ENCODE measurements around the gene PHLDB2. TPM values are rescaled to one million over a fixed set of nuclear protein-coding genes. Genes with fewer than 3 reads are reported as not detected.

Gene PHLDB2
- total RNA-seq, 1 donor from 2014 or later, result 59.1 TPM

GRCh38 chr3:111831840-111832239 lies 27.2 kb upstream of the PHLDB2 start:
- no peaks in the 10 kb centered on the region for H3K27me3 Mint-ChIP-seq
- no peaks in the 10 kb centered on the region for H3K36me3 Mint-ChIP-seq (ENCODE audit: insufficient read depth)
- H3K4me3 Mint-ChIP-seq (ENCODE audit: low read depth), result no peak overlapping the region
- no peak for DNase-seq (ENCODE audit: low spot score, unreplicated experiment)
- H3K9me3 Mint-ChIP-seq (ENCODE audit: low read depth), result no peaks in the 10 kb centered on the region
- H3K4me1 Mint-ChIP-seq (ENCODE audit: low read depth), result no peaks in the 10 kb centered on the region
- no peak for TF ChIP-seq CTCF (IDR thresholded peaks at IDR 0.05; ENCODE audit: unreplicated experiment)
- no peak overlapping the region for H3K27ac Mint-ChIP-seq

GRCh38 chr3:111837112-111837511 lies 22.0 kb upstream of the PHLDB2 start:
- Mint-ChIP-seq H3K27ac (no peak overlapping the region), H3K36me3 (ENCODE audit: insufficient read depth) (peaks cover 1% of the 10 kb centered on the region), H3K4me1 (ENCODE audit: low read depth) (peaks cover 10% of the 10 kb centered on the region), H3K9me3 (ENCODE audit: low read depth) (no peaks in the 10 kb centered on the region), H3K27me3 (no peaks in the 10 kb centered on the region), H3K4me3 (ENCODE audit: low read depth) (no peak overlapping the region)
- no peak for TF ChIP-seq CTCF (IDR thresholded peaks at IDR 0.05; ENCODE audit: unreplicated experiment)
- no peak for DNase-seq (ENCODE audit: low spot score, unreplicated experiment)

GRCh38 chr3:111838133-111838532 lies 20.9 kb upstream of the PHLDB2 start:
- no peak for TF ChIP-seq CTCF (IDR thresholded peaks at IDR 0.05; ENCODE audit: unreplicated experiment)

GRCh38 chr3:111846039-111846438 lies 13.0 kb upstream of the PHLDB2 start:
- TF ChIP-seq CTCF (IDR thresholded peaks at IDR 0.05; ENCODE audit: unreplicated experiment), result no peak
- H3K27me3 Mint-ChIP-seq, result no peaks in the 10 kb centered on the region
- H3K4me3 Mint-ChIP-seq (ENCODE audit: low read depth), result no peak overlapping the region
- H3K9me3 Mint-ChIP-seq (ENCODE audit: low read depth), result no peaks in the 10 kb centered on the region
- H3K27ac Mint-ChIP-seq, result no peak overlapping the region
- H3K4me1 Mint-ChIP-seq (ENCODE audit: low read depth), result peaks cover 4% of the 10 kb centered on the region
- H3K36me3 Mint-ChIP-seq (ENCODE audit: insufficient read depth), result peaks cover 11% of the 10 kb centered on the region
- DNase-seq (ENCODE audit: low spot score, unreplicated experiment), result no peak

More at GRCh38 chr3:111838133-111838532, 20.9 kb upstream of the PHLDB2 start:
- Mint-ChIP-seq H3K27me3 (no peaks in the 10 kb centered on the region), H3K27ac (no peak overlapping the region), H3K9me3 (ENCODE audit: low read depth) (no peaks in the 10 kb centered on the region), H3K36me3 (ENCODE audit: insufficient read depth) (peaks cover 1% of the 10 kb centered on the region), H3K4me1 (ENCODE audit: low read depth) (peaks cover 10% of the 10 kb centered on the region), H3K4me3 (ENCODE audit: low read depth) (no peak overlapping the region)
- no peak for DNase-seq (ENCODE audit: low spot score, unreplicated experiment)

GRCh38 chr3:111846717-111847116 lies 12.3 kb upstream of the PHLDB2 start:
- H3K36me3 Mint-ChIP-seq (ENCODE audit: insufficient read depth), result peaks cover 12% of the 10 kb centered on the region
- H3K4me1 Mint-ChIP-seq (ENCODE audit: low read depth), result peaks cover 5% of the 10 kb centered on the region
- H3K27ac Mint-ChIP-seq, result no peak overlapping the region
- H3K4me3 Mint-ChIP-seq (ENCODE audit: low read depth), result no peak overlapping the region
- no peak for TF ChIP-seq CTCF (IDR thresholded peaks at IDR 0.05; ENCODE audit: unreplicated experiment)
- no peak for DNase-seq (ENCODE audit: low spot score, unreplicated experiment)
- H3K9me3 Mint-ChIP-seq (ENCODE audit: low read depth), result no peaks in the 10 kb centered on the region
- H3K27me3 Mint-ChIP-seq, result no peaks in the 10 kb centered on the region

Measured in progenitor cell of endocrine pancreas (in vitro differentiated cells).